Stimulated activated CD4-positive, alpha-beta T cell treated with anti-CD3 and anti-CD28 coated beads, Interleukin-4, amount 100 ng/mL, for 1 hour (primary cell): ENCODE measurements around the gene LRRTM1.

Source experiments
- DNase-seq: peaks from one replicate; pipeline ENCODE4 v3.0.0-alpha.2; 2020

LRRTM1 gene

GRCh38 chr2:80302001-80302313 is 2.6 kb downstream of the LRRTM1 start:
- no peak for DNase-seq

GRCh38 chr2:80300954-80301353 is 3.6 kb downstream of the LRRTM1 start:
- DNase-seq = no peak

GRCh38 chr2:80300346-80300745 is 4.2 kb downstream of the LRRTM1 start:
- DNase-seq = no peak

- DNase-seq = no peak
Observed at GRCh38 chr2:80299661-80300060, 4.9 kb downstream of the LRRTM1 start.

- DNase-seq = no peak
Observed at GRCh38 chr2:80298954-80299353, 5.6 kb downstream of the LRRTM1 start.

- no peak for DNase-seq
Observed at GRCh38 chr2:80293039-80293438, 11.5 kb downstream of the LRRTM1 start.

- DNase-seq = no peak
Observed at GRCh38 chr2:80292474-80292873, 12.1 kb downstream of the LRRTM1 start.

GRCh38 chr2:80291656-80292055 is 12.9 kb downstream of the LRRTM1 start:
- no peak for DNase-seq

GRCh38 chr2:80288576-80288975 is 16.0 kb downstream of the LRRTM1 start:
- DNase-seq = no peak

GRCh38 chr2:80281049-80281448 is 23.5 kb downstream of the LRRTM1 start:
- no peak for DNase-seq

- no peak for DNase-seq
Observed at GRCh38 chr2:80280598-80280997, 24.0 kb downstream of the LRRTM1 start.

GRCh38 chr2:80269806-80270205 is 34.7 kb downstream of the LRRTM1 start:
- DNase-seq = no peak

- no peak for DNase-seq
Observed at GRCh38 chr2:80266231-80266630, 38.3 kb downstream of the LRRTM1 start.

GRCh38 chr2:80259292-80259691 is 45.3 kb downstream of the LRRTM1 start:
- no peak for DNase-seq

- no peak for DNase-seq
Observed at GRCh38 chr2:80258793-80259192, 45.8 kb downstream of the LRRTM1 start.

- DNase-seq = no peak
Observed at GRCh38 chr2:80258341-80258740, 46.2 kb downstream of the LRRTM1 start.

- no peak for DNase-seq
Observed at GRCh38 chr2:80257450-80257849, 47.1 kb downstream of the LRRTM1 start.

GRCh38 chr2:80256782-80257167 is 47.8 kb downstream of the LRRTM1 start:
- no peak for DNase-seq

- DNase-seq = no peak
Observed at GRCh38 chr2:80255918-80256781, 48.4 kb downstream of the LRRTM1 start.

GRCh38 chr2:80252294-80252986 is 52.1 kb downstream of the LRRTM1 start:
- no peak for DNase-seq
